K562 (cell line): ENCODE results near the gene PIN1. TPM values are rescaled to one million over a fixed set of nuclear protein-coding genes. Genes with fewer than 3 reads are reported as not detected.

ENCODE experiments used
- DIDO1 ChIP-seq: fragments of 450-650 bp; IDR thresholded peaks from 2 replicates; pipeline ENCODE4 v1.6.1; 2016; ENCODE audit warnings: low read depth, missing biosample characterization, missing genetic modification characterization
- ETS2 ChIP-seq: IDR thresholded peaks from 2 replicates; pipeline ENCODE4 v1.6.1; 2016; ENCODE audit warnings: borderline replicate concordance, missing genetic modification characterization, mild to moderate bottlenecking, moderate library complexity, missing compliant biosample characterization; ENCODE audit not compliant: poor library complexity, severe bottlenecking
- FOS ChIP-seq: IDR thresholded peaks from 3 replicates; pipeline ENCODE4 v1.6.1; 2011; ENCODE audit not compliant: insufficient read length; ENCODE audit errors: extremely low read depth
- GTF2A2 ChIP-seq: IDR thresholded peaks from 2 replicates; pipeline ENCODE4 v1.6.1; 2016; ENCODE audit warnings: mild to moderate bottlenecking, missing genetic modification characterization, missing compliant biosample characterization
- GTF2E2 ChIP-seq: fragments of 200-800 bp; sonication (Bioruptor generic); IDR thresholded peaks from 2 replicates; pipeline ENCODE4 v1.6.1; 2016; ENCODE audit warnings: missing genetic modification characterization, missing compliant biosample characterization
- KAT2B ChIP-seq: IDR thresholded peaks from one replicate; pipeline ENCODE4 v1.6.1; 2012; ENCODE audit warnings: low read depth, mild to moderate bottlenecking, control low read depth, inconsistent platforms, low read length, moderate library complexity
- MAFF ChIP-seq: IDR thresholded peaks from 2 replicates; pipeline ENCODE4 v1.6.1; 2012; ENCODE audit warnings: low read length, improper control_type of control experiment
- MAFK ChIP-seq: IDR thresholded peaks from 2 replicates; pipeline ENCODE4 v1.6.1; 2011; ENCODE audit warnings: low read length, improper control_type of control experiment
- MXI1 ChIP-seq: IDR thresholded peaks from 2 replicates; pipeline ENCODE4 v1.6.1; 2011; ENCODE audit warnings: low read depth, mild to moderate bottlenecking, improper control_type of control experiment, low read length
- NFYB ChIP-seq: IDR thresholded peaks from 2 replicates; pipeline ENCODE4 v1.6.1; 2011; ENCODE audit warnings: mild to moderate bottlenecking, moderate library complexity; ENCODE audit not compliant: insufficient read length; ENCODE audit errors: extremely low read depth
- RBBP5 ChIP-seq: fragments of 200-600 bp; sonication (generic); IDR thresholded peaks from 2 replicates; pipeline ENCODE4 v1.6.1; 2012; ENCODE audit warnings: borderline replicate concordance, mild to moderate bottlenecking, low read length, control low read depth, inconsistent platforms; ENCODE audit not compliant: insufficient read depth, poor library complexity, severe bottlenecking
- RBM15 ChIP-seq: fragments of 200-400 bp; formaldehyde crosslinking; IDR thresholded peaks from 2 replicates; pipeline ENCODE4 v1.6.1; 2018; ENCODE audit warnings: mild to moderate bottlenecking, low read length, moderate library complexity; ENCODE audit not compliant: insufficient read depth
- RBM25 ChIP-seq: fragments of 200-400 bp; formaldehyde crosslinking; IDR thresholded peaks from 2 replicates; pipeline ENCODE4 v1.6.1; 2018; ENCODE audit warnings: low read length, low read depth, moderate library complexity; ENCODE audit not compliant: severe bottlenecking
- RUNX1 ChIP-seq: sonication (generic); IDR thresholded peaks from 2 replicates; pipeline ENCODE4 v1.6.1; 2016; ENCODE audit warnings: antibody characterized with exemption, low read depth
- SMARCA5 ChIP-seq: fragments of 450-650 bp; IDR thresholded peaks from 2 replicates; pipeline ENCODE4 v1.6.1; 2016
- SMARCE1 ChIP-seq: fragments of 450-650 bp; IDR thresholded peaks from 2 replicates; pipeline ENCODE4 v1.7.1; 2016; ENCODE audit warnings: mild to moderate bottlenecking
- TCF7 ChIP-seq: sonication (generic); IDR thresholded peaks from 2 replicates; pipeline ENCODE4 v1.6.1; 2016; ENCODE audit warnings: antibody characterized with exemption, borderline replicate concordance
- WHSC1 ChIP-seq: IDR thresholded peaks from one replicate; pipeline ENCODE4 v1.6.1; 2012; ENCODE audit warnings: low read length, control low read depth, inconsistent platforms
- ZBTB1 ChIP-seq: sonication (generic); formaldehyde crosslinking; IDR thresholded peaks from 2 replicates; pipeline ENCODE4 v1.8.1; 2023; ENCODE audit warnings: missing genetic modification reagents, low read depth, mild to moderate bottlenecking, borderline replicate concordance
- ZNF134 ChIP-seq: fragments of 250-450 bp; sonication (Bioruptor Pico); conservative IDR thresholded peaks from 2 replicates; pipeline ENCODE4 v1.4.0; 2020
- ZNF253 ChIP-seq: fragments of 250-450 bp; sonication (Bioruptor Pico); conservative IDR thresholded peaks from 2 replicates; pipeline ENCODE4 v1.6.1; 2021; ENCODE audit warnings: mild to moderate bottlenecking
- ZNF263 ChIP-seq: sonication (generic); formaldehyde crosslinking; IDR thresholded peaks from 2 replicates; pipeline ENCODE4 v1.8.0; 2022; ENCODE audit warnings: mild to moderate bottlenecking, missing genetic modification reagents, borderline replicate concordance
- ZNF699 ChIP-seq: fragments of 250-450 bp; sonication (Bioruptor Pico); IDR thresholded peaks from 2 replicates; pipeline ENCODE4 v1.8.0; 2021; ENCODE audit warnings: mild to moderate bottlenecking, moderate library complexity; ENCODE audit not compliant: insufficient replicate concordance
- polyA plus RNA-seq, 8 experiments: library from polyadenylated mRNA; depleted of rRNA in 4 of 8; stranded (reverse) in 5 of 8; unstranded in 3 of 8; fragments of >200 nt; fragmentation: Nextera tagmentation in 2 of 8; fragmentation: Illumina TruSeq in 1 of 8; extraction: Ambion mirVana in 2 of 8; extraction: Trizol in 1 of 8; gene quantifications; 2 replicates each; pipeline versions ENCODE4 v1.2.1 to v1.2.3, GENCODE V29; 2011 to 2014; ENCODE audit warnings: inconsistent platforms in 1 of 8, missing spikeins in 1 of 8
- total RNA-seq, 7 experiments: library from RNA; depleted of rRNA in 6 of 7; stranded (reverse); fragments of >200 nt in 6 of 7; fragmentation: Illumina TruSeq in 2 of 7; extraction: Trizol in 2 of 7; gene quantifications; 2 replicates each; pipeline versions ENCODE4 v1.2.1 to v1.2.3, GENCODE V29; 2011 to 2021; ENCODE audit warnings: low replicate concordance in 1 of 7
- TF ChIP-seq, protein P1 (sequence below): fragments of 250-450 bp; sonication (Bioruptor Pico); IDR thresholded peaks from 2 replicates; pipeline ENCODE4 v1.5.0; 2020; ENCODE audit warnings: mild to moderate bottlenecking
- TF ChIP-seq, protein P2 (sequence below): IDR thresholded peaks from 2 replicates; pipeline ENCODE4 v1.6.1; 2011; ENCODE audit warnings: borderline replicate concordance, low read depth, mild to moderate bottlenecking, moderate library complexity, low read length; ENCODE audit not compliant: insufficient read depth, poor library complexity, severe bottlenecking

Gene PIN1
- total and polyA plus RNA-seq, 9 of the 15 experiments (the other 6 are each of a cell fraction or from before 2014, with no cell fraction given): 1.6 to 178 (median 42.5) TPM

DNA sequence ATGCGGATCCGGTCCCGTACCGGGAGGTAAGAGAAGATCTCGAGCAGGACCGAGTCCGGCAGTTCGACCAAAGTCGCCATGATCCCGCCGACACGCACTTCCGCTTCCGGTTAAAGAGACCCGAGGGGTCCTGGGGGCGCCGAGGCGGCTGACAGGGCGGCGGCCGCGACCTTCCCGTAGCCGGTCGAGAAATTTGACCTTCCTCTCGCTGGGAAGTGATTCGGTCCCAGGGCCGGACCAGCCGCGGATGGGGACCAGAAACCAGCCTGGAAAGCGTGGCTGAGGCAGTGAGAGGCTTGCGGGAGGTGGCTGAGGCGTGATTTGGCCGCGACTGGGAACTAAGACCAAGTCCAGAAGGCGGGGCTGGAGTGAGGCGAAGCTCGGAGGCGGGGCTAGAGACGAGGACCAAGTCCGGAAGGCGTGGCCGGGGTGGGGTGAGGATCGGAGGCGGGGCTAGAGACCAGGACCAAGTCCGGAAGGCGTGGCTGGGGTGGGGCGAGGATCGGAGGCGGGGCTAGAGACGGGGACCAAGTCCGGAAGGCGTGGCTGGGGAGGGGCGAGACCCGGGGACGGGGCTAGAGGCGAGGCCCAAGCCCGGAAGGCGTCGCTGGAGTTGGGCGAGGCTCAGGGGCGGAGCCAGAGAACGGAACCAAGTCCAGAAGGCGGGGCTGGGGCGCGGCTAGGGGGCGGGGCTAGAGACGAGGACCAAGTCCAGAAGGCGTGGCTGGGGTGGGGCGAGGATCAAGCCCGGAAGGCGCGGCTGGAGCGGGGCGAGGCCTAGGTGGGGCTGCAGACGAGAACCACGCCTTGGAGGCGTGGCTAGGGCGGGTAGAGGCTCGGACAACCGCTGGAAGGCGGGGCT, 16.2 kb upstream of the PIN1 start, which contains the start of gene FBXL12 (continued):
- TF ChIP-seq ZNF253 (CRISPR knock-in tag): no peak
- TF ChIP-seq SMARCA5: no peak
- TF ChIP-seq, protein P1, sequence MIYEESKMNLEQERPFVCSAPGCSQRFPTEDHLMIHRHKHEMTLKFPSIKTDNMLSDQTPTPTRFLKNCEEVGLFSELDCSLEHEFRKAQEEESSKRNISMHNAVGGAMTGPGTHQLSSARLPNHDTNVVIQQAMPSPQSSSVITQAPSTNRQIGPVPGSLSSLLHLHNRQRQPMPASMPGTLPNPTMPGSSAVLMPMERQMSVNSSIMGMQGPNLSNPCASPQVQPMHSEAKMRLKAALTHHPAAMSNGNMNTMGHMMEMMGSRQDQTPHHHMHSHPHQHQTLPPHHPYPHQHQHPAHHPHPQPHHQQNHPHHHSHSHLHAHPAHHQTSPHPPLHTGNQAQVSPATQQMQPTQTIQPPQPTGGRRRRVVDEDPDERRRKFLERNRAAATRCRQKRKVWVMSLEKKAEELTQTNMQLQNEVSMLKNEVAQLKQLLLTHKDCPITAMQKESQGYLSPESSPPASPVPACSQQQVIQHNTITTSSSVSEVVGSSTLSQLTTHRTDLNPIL (CRISPR knock-in tag): no peak
- TF ChIP-seq NFYB: no peak
- no peak; the same call in 1 of the 2 replicates for TF ChIP-seq MXI1
- no peak for TF ChIP-seq FOS
- TF ChIP-seq ZBTB1 (CRISPR knock-in tag): no peak
- TF ChIP-seq SMARCE1: no peak
- no peak for TF ChIP-seq WHSC1
- TF ChIP-seq TCF7: peak; percentile 62; the same call in 1 of the 2 replicates
- TF ChIP-seq ZNF134: no peak
- no peak for TF ChIP-seq DIDO1 (tag)
- no peak for TF ChIP-seq ZNF263
- TF ChIP-seq, protein P2, sequence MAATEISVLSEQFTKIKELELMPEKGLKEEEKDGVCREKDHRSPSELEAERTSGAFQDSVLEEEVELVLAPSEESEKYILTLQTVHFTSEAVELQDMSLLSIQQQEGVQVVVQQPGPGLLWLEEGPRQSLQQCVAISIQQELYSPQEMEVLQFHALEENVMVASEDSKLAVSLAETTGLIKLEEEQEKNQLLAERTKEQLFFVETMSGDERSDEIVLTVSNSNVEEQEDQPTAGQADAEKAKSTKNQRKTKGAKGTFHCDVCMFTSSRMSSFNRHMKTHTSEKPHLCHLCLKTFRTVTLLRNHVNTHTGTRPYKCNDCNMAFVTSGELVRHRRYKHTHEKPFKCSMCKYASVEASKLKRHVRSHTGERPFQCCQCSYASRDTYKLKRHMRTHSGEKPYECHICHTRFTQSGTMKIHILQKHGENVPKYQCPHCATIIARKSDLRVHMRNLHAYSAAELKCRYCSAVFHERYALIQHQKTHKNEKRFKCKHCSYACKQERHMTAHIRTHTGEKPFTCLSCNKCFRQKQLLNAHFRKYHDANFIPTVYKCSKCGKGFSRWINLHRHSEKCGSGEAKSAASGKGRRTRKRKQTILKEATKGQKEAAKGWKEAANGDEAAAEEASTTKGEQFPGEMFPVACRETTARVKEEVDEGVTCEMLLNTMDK: no peak
- TF ChIP-seq MAFF: no peak
- TF ChIP-seq RUNX1: no peak
- no peak for TF ChIP-seq ETS2 (tag)
- no peak for TF ChIP-seq ZNF699 (CRISPR knock-in tag)
- no peak for TF ChIP-seq KAT2B
- TF ChIP-seq MAFK: no peak
- TF ChIP-seq RBM25: no peak
- no peak; the same call in 1 of the 2 replicates for TF ChIP-seq GTF2E2
- TF ChIP-seq RBBP5: peak; percentile 37
- TF ChIP-seq GTF2A2 (tag): no peak
- TF ChIP-seq RBM15: no peak
